Measurements from ENCODE around the gene GPC4.

- TF ChIP-seq, protein P1, sequence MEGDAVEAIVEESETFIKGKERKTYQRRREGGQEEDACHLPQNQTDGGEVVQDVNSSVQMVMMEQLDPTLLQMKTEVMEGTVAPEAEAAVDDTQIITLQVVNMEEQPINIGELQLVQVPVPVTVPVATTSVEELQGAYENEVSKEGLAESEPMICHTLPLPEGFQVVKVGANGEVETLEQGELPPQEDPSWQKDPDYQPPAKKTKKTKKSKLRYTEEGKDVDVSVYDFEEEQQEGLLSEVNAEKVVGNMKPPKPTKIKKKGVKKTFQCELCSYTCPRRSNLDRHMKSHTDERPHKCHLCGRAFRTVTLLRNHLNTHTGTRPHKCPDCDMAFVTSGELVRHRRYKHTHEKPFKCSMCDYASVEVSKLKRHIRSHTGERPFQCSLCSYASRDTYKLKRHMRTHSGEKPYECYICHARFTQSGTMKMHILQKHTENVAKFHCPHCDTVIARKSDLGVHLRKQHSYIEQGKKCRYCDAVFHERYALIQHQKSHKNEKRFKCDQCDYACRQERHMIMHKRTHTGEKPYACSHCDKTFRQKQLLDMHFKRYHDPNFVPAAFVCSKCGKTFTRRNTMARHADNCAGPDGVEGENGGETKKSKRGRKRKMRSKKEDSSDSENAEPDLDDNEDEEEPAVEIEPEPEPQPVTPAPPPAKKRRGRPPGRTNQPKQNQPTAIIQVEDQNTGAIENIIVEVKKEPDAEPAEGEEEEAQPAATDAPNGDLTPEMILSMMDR (IDR thresholded peaks at IDR 0.05) = no peak
- TF ChIP-seq POLR2A (IDR thresholded peaks at IDR 0.05) (no peak), POLR2AphosphoS5 (IDR thresholded peaks at IDR 0.05) (no peak)
Measured at GRCh38 chrX:133394765-133395164, 20.5 kb downstream of the GPC4 start.

All from prostate gland (tissue), 2 donors.